Body of pancreas (tissue), 4 donors: ENCODE data around the gene GOLGA3.

ENCODE experiments used
- POLR2A ChIP-seq, 3 donors: fragments of 450-650 bp; IDR thresholded peaks; one replicate each; pipeline ENCODE4 v1.6.1; 2016; ENCODE audit warnings: antibody characterized with exemption in 3 of 3, mild to moderate bottlenecking in 2 of 3
- TF ChIP-seq, protein P1 (sequence below), 7 experiments: fragments of 450-650 bp in 4 of 7; fragments of 200-600 bp in 3 of 7; sonication (generic) in 3 of 7; IDR thresholded peaks; one replicate each; pipeline ENCODE4 v1.5.1; 2016 to 2019; ENCODE audit warnings: antibody characterized with exemption in 7 of 7

DNA sequence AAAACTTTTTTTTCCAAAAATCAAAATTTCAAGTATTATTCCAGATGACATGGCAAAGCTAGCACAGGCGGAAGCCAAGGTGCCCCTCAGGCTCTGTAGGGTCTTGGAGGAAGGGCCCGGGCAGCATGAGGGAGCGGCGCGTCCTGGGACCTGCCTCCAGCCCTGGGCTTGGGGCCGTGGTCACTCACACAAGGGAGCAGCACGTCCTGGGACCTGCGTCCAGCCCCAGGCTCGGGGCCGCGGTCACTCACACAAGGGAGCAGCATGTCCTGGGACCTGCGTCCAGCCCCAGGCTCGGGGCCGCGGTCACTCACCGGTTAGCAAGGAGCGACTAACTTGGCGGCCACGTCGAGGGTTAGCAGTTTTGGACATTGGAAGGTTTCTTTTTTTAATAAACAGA lies 11.9 kb upstream of the GOLGA3 start:
- TF ChIP-seq, protein P1, sequence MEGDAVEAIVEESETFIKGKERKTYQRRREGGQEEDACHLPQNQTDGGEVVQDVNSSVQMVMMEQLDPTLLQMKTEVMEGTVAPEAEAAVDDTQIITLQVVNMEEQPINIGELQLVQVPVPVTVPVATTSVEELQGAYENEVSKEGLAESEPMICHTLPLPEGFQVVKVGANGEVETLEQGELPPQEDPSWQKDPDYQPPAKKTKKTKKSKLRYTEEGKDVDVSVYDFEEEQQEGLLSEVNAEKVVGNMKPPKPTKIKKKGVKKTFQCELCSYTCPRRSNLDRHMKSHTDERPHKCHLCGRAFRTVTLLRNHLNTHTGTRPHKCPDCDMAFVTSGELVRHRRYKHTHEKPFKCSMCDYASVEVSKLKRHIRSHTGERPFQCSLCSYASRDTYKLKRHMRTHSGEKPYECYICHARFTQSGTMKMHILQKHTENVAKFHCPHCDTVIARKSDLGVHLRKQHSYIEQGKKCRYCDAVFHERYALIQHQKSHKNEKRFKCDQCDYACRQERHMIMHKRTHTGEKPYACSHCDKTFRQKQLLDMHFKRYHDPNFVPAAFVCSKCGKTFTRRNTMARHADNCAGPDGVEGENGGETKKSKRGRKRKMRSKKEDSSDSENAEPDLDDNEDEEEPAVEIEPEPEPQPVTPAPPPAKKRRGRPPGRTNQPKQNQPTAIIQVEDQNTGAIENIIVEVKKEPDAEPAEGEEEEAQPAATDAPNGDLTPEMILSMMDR (IDR thresholded peaks at IDR 0.05): no peak
- no peak for TF ChIP-seq POLR2A (IDR thresholded peaks at IDR 0.05)
